ENCODE data around the gene MGMT.

- TF ChIP-seq CTCF (IDR thresholded peaks at IDR 0.05; ENCODE audit: insufficient read depth, low read length): no peak
- TF ChIP-seq SPI1 (IDR thresholded peaks at IDR 0.05; ENCODE audit: borderline replicate concordance, low read depth): no peak
Measured at GRCh38 chr10:129689671-129690071, 222.6 kb downstream of the MGMT start.
